K562 (cell line): ENCODE measurements around the gene RINT1. TPM values are rescaled to one million over a fixed set of nuclear protein-coding genes. Genes with fewer than 3 reads are reported as not detected.

Source experiments
- ATAC-seq: fragments of 200-7000 bp; cut with Tn5 transposase; 3 replicates; pipeline ENCODE4 v1.9.1; 2020; ENCODE audit warnings: moderate library complexity
- BruUV-seq: library from RNA; stranded (reverse); fragments of 400-500 nt; replicated peaks from 2 replicates; lab custom pipeline; 2021; lab: Mats Ljungman, UMichigan
- CTCF ChIA-PET: fragments of 300-600 bp; formaldehyde crosslinking; extraction: SDS; loops from one replicate; lab custom pipeline; 2021; ENCODE audit warnings: low intra/inter-chr PET ratio; lab: Yijun Ruan, JAX
- POLR2A ChIA-PET: fragments of 300-600, 350-650 bp; sonication (Branson Sonifier 250); formaldehyde crosslinking; extraction: SDS; loops from one replicate; lab custom pipeline; 2021; ENCODE audit warnings: antibody characterized with exemption, inconsistent platforms; lab: Yijun Ruan, JAX
- DNase-seq, 4 experiments: peaks; one replicate each; pipeline versions ENCODE4 v3.0.0 to v3.0.0-alpha.2; 2011 to 2018; ENCODE audit warnings: low spot score in 3 of 4, mixed read lengths in 3 of 4; ENCODE audit errors: extremely low read depth in 1 of 4
- FAIRE-seq: peaks from 2 replicates; lab custom pipeline; 2011; peaks lifted over from hg19 to GRCh38; lab: Jason Lieb, UNC
- H2AFZ ChIP-seq: 2 replicates; pipeline ENCODE4 v1.6.0; 2011; ENCODE audit warnings: low read depth, low read length, control low read depth, inconsistent platforms
- H3K27ac ChIP-seq: fragments of 200-600 bp; 3 replicates; pipeline ENCODE4 v1.8.0; 2011; ENCODE audit warnings: low read depth, mild to moderate bottlenecking, control low read depth, inconsistent platforms, low read length, moderate library complexity, mixed read lengths; ENCODE audit errors: extremely low read depth
- H3K27me3 ChIP-seq, 2 experiments: fragments of 300-600 bp in 1 of 2; 2 replicates in 1 of 2; 3 replicates in 1 of 2; pipeline versions ENCODE4 v1.6.0 to v1.8.0; 2011; ENCODE audit warnings: inconsistent platforms in 2 of 2, low read length in 2 of 2, mild to moderate bottlenecking in 1 of 2, mixed read lengths in 1 of 2, moderate library complexity in 1 of 2; ENCODE audit not compliant: control insufficient read depth in 2 of 2, insufficient read depth in 2 of 2
- H3K36me3 ChIP-seq: fragments of 300-600 bp; 3 replicates; pipeline ENCODE4 v1.8.0; 2011; ENCODE audit warnings: mild to moderate bottlenecking, low read length, inconsistent platforms; ENCODE audit not compliant: control insufficient read depth, insufficient read depth
- H3K4me1 ChIP-seq, 2 experiments: fragments of 200-600 bp in 1 of 2; replicated peaks in 1 of 2; 2 replicates in 1 of 2; 3 replicates in 1 of 2; pipeline versions ENCODE4 v1.5.1 to v1.8.0; 2011; ENCODE audit warnings: inconsistent platforms in 2 of 2, low read length in 2 of 2, mild to moderate bottlenecking in 1 of 2, mixed read lengths in 1 of 2, moderate library complexity in 1 of 2; ENCODE audit not compliant: control insufficient read depth in 2 of 2, insufficient read depth in 2 of 2
- H3K4me2 ChIP-seq: 2 replicates; pipeline ENCODE4 v1.6.1; 2011; ENCODE audit warnings: low read length, control low read depth, inconsistent platforms, mixed read lengths; ENCODE audit not compliant: insufficient read depth
- H3K4me3 ChIP-seq: fragments of 200-600 bp; sonication (generic), shearing (Covaris generic); 2 replicates; pipeline ENCODE4 v1.5.1; 2016; ENCODE audit warnings: control low read depth, inconsistent platforms
- H3K79me2 ChIP-seq: fragments of 200-600 bp; 3 replicates; pipeline ENCODE4 v1.8.0; 2011; ENCODE audit warnings: low read length, inconsistent platforms; ENCODE audit not compliant: control insufficient read depth, insufficient read depth
- H3K9ac ChIP-seq, 2 experiments: 2 replicates each; pipeline versions ENCODE4 v1.6.0 to v1.6.1; 2011; ENCODE audit warnings: low read depth in 2 of 2, low read length in 2 of 2, control low read depth in 1 of 2, inconsistent platforms in 1 of 2, mild to moderate bottlenecking in 1 of 2, mixed read lengths in 1 of 2; ENCODE audit not compliant: insufficient read depth in 1 of 2
- H3K9me1 ChIP-seq: one replicate; pipeline ENCODE4 v1.6.0; 2011; ENCODE audit warnings: inconsistent platforms, mild to moderate bottlenecking, low read length, moderate library complexity; ENCODE audit not compliant: control insufficient read depth, insufficient read depth
- H3K9me3 ChIP-seq: replicated peaks from 2 replicates; pipeline ENCODE4 v1.5.1; 2011; ENCODE audit warnings: low read depth, low read length, inconsistent platforms; ENCODE audit not compliant: control insufficient read depth, insufficient read depth
- H4K20me1 ChIP-seq: replicated peaks from 2 replicates; pipeline ENCODE4 v1.6.1; 2011; ENCODE audit warnings: low read length, inconsistent platforms, mixed read lengths; ENCODE audit not compliant: control insufficient read depth, insufficient read depth
- C11orf30 ChIP-seq: fragments of 450-650 bp; IDR thresholded peaks from 2 replicates; pipeline ENCODE4 v1.6.1; 2016; ENCODE audit warnings: low read depth, mild to moderate bottlenecking
- CREB3L1 ChIP-seq: fragments of 450-650 bp; IDR thresholded peaks from 2 replicates; pipeline ENCODE4 v1.6.1; 2014; ENCODE audit warnings: low read depth, mild to moderate bottlenecking, moderate library complexity, borderline replicate concordance
- DPF2 ChIP-seq: fragments of 450-650 bp; IDR thresholded peaks from 2 replicates; pipeline ENCODE4 v1.6.1; 2016
- HDAC2 ChIP-seq: fragments of 450-650 bp; IDR thresholded peaks from 2 replicates; pipeline ENCODE4 v1.6.1; 2016; ENCODE audit warnings: mild to moderate bottlenecking
- KAT2B ChIP-seq: IDR thresholded peaks from one replicate; pipeline ENCODE4 v1.6.1; 2012; ENCODE audit warnings: low read depth, mild to moderate bottlenecking, control low read depth, inconsistent platforms, low read length, moderate library complexity
- KDM1A ChIP-seq, 2 experiments: fragments of 450-650 bp; IDR thresholded peaks; 2 replicates each; pipeline ENCODE4 v1.6.1; 2016; ENCODE audit warnings: mild to moderate bottlenecking in 2 of 2
- MAZ ChIP-seq, 2 experiments: fragments of 450-650 bp in 1 of 2; sonication (generic) in 1 of 2; formaldehyde crosslinking; IDR thresholded peaks in 1 of 2; conservative IDR thresholded peaks in 1 of 2; 2 replicates each; pipeline versions ENCODE4 v1.4.0 to v1.5.0; 2020; ENCODE audit warnings: mild to moderate bottlenecking in 1 of 2, missing genetic modification reagents in 1 of 2
- MEIS2 ChIP-seq: fragments of 450-650 bp; IDR thresholded peaks from 2 replicates; pipeline ENCODE4 v1.6.1; 2014; ENCODE audit warnings: mild to moderate bottlenecking; ENCODE audit not compliant: partially characterized antibody
- MTA1 ChIP-seq: fragments of 450-650 bp; IDR thresholded peaks from 2 replicates; pipeline ENCODE4 v1.6.1; 2017; ENCODE audit warnings: borderline replicate concordance
- MYBL2 ChIP-seq, 2 experiments: fragments of 450-650 bp in 1 of 2; sonication (generic) in 1 of 2; formaldehyde crosslinking in 1 of 2; IDR thresholded peaks; 2 replicates each; pipeline versions ENCODE4 v1.6.1 to v1.8.1; 2017 to 2022; ENCODE audit warnings: borderline replicate concordance in 1 of 2, inconsistent platforms in 1 of 2, low read depth in 1 of 2, mild to moderate bottlenecking in 1 of 2, missing genetic modification reagents in 1 of 2, moderate library complexity in 1 of 2
- RB1 ChIP-seq: fragments of 450-650 bp; IDR thresholded peaks from 2 replicates; pipeline ENCODE4 v1.6.1; 2017; ENCODE audit warnings: low read depth, mild to moderate bottlenecking
- SMAD4 ChIP-seq: fragments of 250-450 bp; sonication (Bioruptor Pico); conservative IDR thresholded peaks from 2 replicates; pipeline ENCODE4 v1.8.0; 2021; ENCODE audit warnings: inconsistent platforms, mild to moderate bottlenecking, moderate library complexity
- SREBF2 ChIP-seq: sonication (generic); formaldehyde crosslinking; IDR thresholded peaks from 2 replicates; pipeline ENCODE4 v1.4.0; 2020; ENCODE audit warnings: mild to moderate bottlenecking, missing genetic modification reagents
- ZFP36 ChIP-seq: fragments of 150-350 bp; IDR thresholded peaks from 2 replicates; pipeline ENCODE4 v1.6.1; 2018; ENCODE audit warnings: low read length, low read depth; ENCODE audit not compliant: partially characterized antibody
- ZNF561 ChIP-seq: fragments of 450-650 bp; formaldehyde crosslinking; conservative IDR thresholded peaks from 2 replicates; pipeline ENCODE4 v1.4.0; 2020; ENCODE audit warnings: mild to moderate bottlenecking, moderate library complexity
- WGBS: fragments of 100-300 bp; shearing (Covaris generic); methylation state at CpG from one replicate; pipeline ENCODE4 v1.1.6; 2016; ENCODE audit warnings: low coverage, mixed read lengths; ENCODE audit not compliant: insufficient coverage; ENCODE audit errors: missing lambda C conversion rate; 5-methylcytosine and 5-hydroxymethylcytosine counted together
- in situ Hi-C: fragments of 300-500 bp; cut with MboI; formaldehyde crosslinking; loops from 4 replicates; pipeline ENCODE4 v1.15.0; 2018; ENCODE audit warnings: inconsistent platforms, mixed read lengths
- intact Hi-C: fragments of 100-400 bp; cut with micrococcal nuclease; formaldehyde crosslinking; loops from 2 replicates; pipeline ENCODE4 v1.14.2; 2022
- polyA plus RNA-seq, 8 experiments: library from polyadenylated mRNA; depleted of rRNA in 4 of 8; stranded (reverse) in 5 of 8; unstranded in 3 of 8; fragments of >200 nt; fragmentation: Nextera tagmentation in 2 of 8; fragmentation: Illumina TruSeq in 1 of 8; extraction: Ambion mirVana in 2 of 8; extraction: Trizol in 1 of 8; gene quantifications; 2 replicates each; pipeline versions ENCODE4 v1.2.1 to v1.2.3, GENCODE V29; 2011 to 2014; ENCODE audit warnings: inconsistent platforms in 1 of 8, missing spikeins in 1 of 8
- total RNA-seq, 7 experiments: library from RNA; depleted of rRNA in 6 of 7; stranded (reverse); fragments of >200 nt in 6 of 7; fragmentation: Illumina TruSeq in 2 of 7; extraction: Trizol in 2 of 7; gene quantifications; 2 replicates each; pipeline versions ENCODE4 v1.2.1 to v1.2.3, GENCODE V29; 2011 to 2021; ENCODE audit warnings: low replicate concordance in 1 of 7
- TF ChIP-seq, protein P1 (sequence below): sonication (generic); formaldehyde crosslinking; IDR thresholded peaks from 2 replicates; pipeline ENCODE4 v1.8.0; 2022; ENCODE audit warnings: mild to moderate bottlenecking, missing genetic modification reagents

Gene RINT1
- total and polyA plus RNA-seq, 9 of the 15 experiments (the other 6 are each of a cell fraction or from before 2014, with no cell fraction given), result 21.3 to 74.3 (median 27.4) TPM

DNA sequence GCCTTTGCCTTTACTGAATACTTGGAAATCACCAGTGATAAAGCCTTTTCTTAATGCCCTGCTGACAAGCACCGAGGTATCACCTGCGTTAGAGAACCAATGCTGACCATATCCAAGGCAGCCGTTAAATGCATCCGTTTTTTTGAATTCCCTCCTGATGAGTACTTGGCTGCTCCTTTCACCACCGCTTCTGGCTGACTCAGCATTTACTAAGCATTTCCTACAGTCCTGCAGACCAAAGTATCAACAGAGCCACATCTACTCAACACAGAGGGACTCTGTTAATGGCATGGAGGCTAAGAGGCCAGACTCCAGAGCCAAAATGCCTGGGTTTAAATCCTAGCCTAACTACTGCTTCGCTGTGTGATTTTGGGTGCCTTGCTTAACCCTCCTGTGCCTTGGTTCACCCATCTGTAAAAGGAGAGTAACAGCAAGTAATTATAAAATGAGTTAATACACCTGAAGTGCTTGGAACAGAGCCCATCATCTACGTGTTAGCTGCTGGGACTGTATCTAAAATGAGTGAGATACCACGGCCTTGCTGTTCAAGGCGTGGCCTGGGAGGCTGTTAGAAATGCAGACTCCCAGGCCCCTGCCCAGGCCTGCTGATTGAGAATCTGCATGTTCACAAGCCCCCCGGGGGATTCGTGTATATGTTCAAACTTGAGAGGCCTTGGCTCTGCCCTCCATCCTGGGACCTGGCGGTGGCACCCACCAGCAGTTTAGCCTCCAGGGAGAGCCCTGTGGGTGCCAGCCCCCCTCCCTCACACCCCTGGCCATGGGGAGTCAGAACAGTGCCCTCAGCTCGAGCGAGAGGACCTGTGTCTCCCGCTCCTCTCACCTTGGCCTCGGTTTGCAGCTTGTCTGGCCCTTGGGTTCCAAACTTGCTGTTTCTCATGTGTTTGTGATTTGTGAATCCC, 80.1 kb downstream of the RINT1 start (continued):
- 0 out of 2 replicates have a peak, but pooled peaks have one; percentile 15 for TF ChIP-seq HDAC2
- TF ChIP-seq MYBL2 (IDR thresholded peaks at IDR 0.05; ENCODE audit: low read depth), result peak; percentile 76
- TF ChIP-seq MYBL2 (CRISPR knock-in tag; IDR thresholded peaks at IDR 0.05; ENCODE audit: borderline replicate concordance), result no peak
- TF ChIP-seq KDM1A (IDR thresholded peaks at IDR 0.05), result 0 out of 4 replicates have a peak, but pooled peaks have one; percentile 6 to 18
- no peak for TF ChIP-seq MAZ (CRISPR knock-in tag; conservative IDR thresholded peaks at IDR 0.05 in 1 of 2, IDR thresholded peaks at IDR 0.05 in 1 of 2)
- TF ChIP-seq SMAD4 (CRISPR knock-in tag), result no peak
- TF ChIP-seq RB1, result no peak
- no peak for TF ChIP-seq SREBF2 (CRISPR knock-in tag)
- TF ChIP-seq ZFP36, result peak; percentile 81
- peak; percentile 99 for TF ChIP-seq C11orf30

DNA sequence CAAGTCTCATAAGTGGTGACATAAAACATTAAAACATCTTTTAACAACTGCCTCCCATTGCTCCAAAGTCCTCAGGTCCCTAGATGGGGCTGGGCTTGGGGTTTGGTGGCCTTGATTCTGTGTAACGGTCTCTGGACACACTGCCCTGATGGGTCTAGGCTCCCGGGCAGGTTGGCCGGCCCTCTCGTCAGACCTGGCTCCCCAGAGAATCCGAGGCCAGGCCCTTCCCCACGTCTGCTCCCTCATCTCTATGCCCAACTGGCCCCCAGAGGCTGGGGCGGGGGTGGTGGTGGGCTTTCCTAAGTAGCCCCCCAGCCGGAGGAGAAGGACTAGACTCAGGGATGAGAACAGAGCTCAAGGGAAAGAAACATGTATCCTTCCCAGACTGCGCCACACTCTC, 80.8 kb downstream of the RINT1 start:
- no TSS peak for BruUV-seq
- no peak overlapping the region for H3K4me3 ChIP-seq
- H3K9ac ChIP-seq, result no peak overlapping the region
- ChIA-PET CTCF (no interaction called here), POLR2A (no interaction called here)
- in situ Hi-C loops, result loop anchor here (10.0 kb wide), 1 partner anchor 958 kb away; no protein-coding TSS in a partner anchor
- FAIRE-seq (no peak), ATAC-seq (no peak), DNase-seq (no peak)
- H3K9me3 ChIP-seq, result no peaks in the 10 kb centered on the region
- no peaks in the 10 kb centered on the region for H3K9me1 ChIP-seq
- no peaks in the 10 kb centered on the region for H3K79me2 ChIP-seq
- peaks cover 0 to 12% of the 10 kb centered on the region in 2 experiments; a peak in 1 of 5 replicates for H3K4me1 ChIP-seq
- intact Hi-C loops, result no loop called here
- WGBS, result 54% methylated on average over 9 of the region's 9 CpGs
- no peak overlapping the region for H3K4me2 ChIP-seq
- H4K20me1 ChIP-seq, result 0 out of 2 replicates have a peak, but pooled peaks cover 6% of the 10 kb centered on the region
- H3K36me3 ChIP-seq, result no peaks in the 10 kb centered on the region
- peaks cover 4 to 50% of the 10 kb centered on the region in 2 experiments; a peak in 3 of 5 replicates for H3K27me3 ChIP-seq
- H2AFZ ChIP-seq, result no peak overlapping the region
- no peak overlapping the region for H3K27ac ChIP-seq
- TF ChIP-seq ZNF561 (CRISPR knock-in tag) (no peak), MEIS2 (no peak), MTA1 (no peak), DPF2 (no peak), KAT2B (no peak), CREB3L1 (no peak)
- TF ChIP-seq, protein P1, sequence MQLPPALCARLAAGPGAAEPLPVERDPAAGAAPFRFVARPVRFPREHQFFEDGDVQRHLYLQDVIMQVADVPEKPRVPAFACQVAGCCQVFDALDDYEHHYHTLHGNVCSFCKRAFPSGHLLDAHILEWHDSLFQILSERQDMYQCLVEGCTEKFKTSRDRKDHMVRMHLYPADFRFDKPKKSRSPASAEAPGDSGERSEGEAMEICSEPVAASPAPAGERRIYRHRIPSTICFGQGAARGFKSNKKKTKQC (CRISPR knock-in tag), result no peak
